ENCODE results near the gene MRPL42. TPM values are rescaled to one million over a fixed set of nuclear protein-coding genes. Genes with fewer than 3 reads are reported as not detected.
A peak's percentile ranks its signal among the peaks of the same experiment; 100 is the strongest.
"Not testable (repeated sequence)": the region's sequence is repeated elsewhere in the genome, so short reads cannot be mapped to it uniquely, and the experiment has no call there.

MRPL42 gene
- total RNA-seq, 1 donor, result 29.0 TPM

- H4K20me1 ChIP-seq (ENCODE audit: insufficient read depth, low read length), result no peaks in the 10 kb centered on the region
- no peaks in the 10 kb centered on the region for H3K27me3 ChIP-seq (ENCODE audit: insufficient read depth, low read length)
- no peak for DNase-seq (ENCODE audit: insufficient read length, low spot score, missing footprints)
- no peak overlapping the region for H2AFZ ChIP-seq (ENCODE audit: low read length)
- H3K36me3 ChIP-seq (ENCODE audit: insufficient read depth, low read length), result no peaks in the 10 kb centered on the region
- H3K4me3 ChIP-seq (ENCODE audit: insufficient read depth, low read length), result no peak overlapping the region
- H3K27ac ChIP-seq (ENCODE audit: low read depth, low read length), result no peak overlapping the region
- no peaks in the 10 kb centered on the region for H3K79me2 ChIP-seq (ENCODE audit: insufficient read depth, low read length)
- no peaks in the 10 kb centered on the region for H3K4me1 ChIP-seq (ENCODE audit: insufficient read depth, low read length)
- H3K4me2 ChIP-seq (ENCODE audit: insufficient read depth, low read length), result no peak overlapping the region
- no peaks in the 10 kb centered on the region for H3K9me3 ChIP-seq (ENCODE audit: low read depth, low read length)
- TF ChIP-seq CTCF (IDR thresholded peaks at IDR 0.05; ENCODE audit: extremely low read depth, low read depth, low read length), result no peak
Observed at GRCh38 chr12:93552427-93552826, 85.1 kb downstream of the MRPL42 start.

GRCh38 chr12:93557879-93558278 is 90.6 kb downstream of the MRPL42 start:
- H3K36me3 ChIP-seq (ENCODE audit: insufficient read depth, low read length); H3K27me3 ChIP-seq (ENCODE audit: insufficient read depth, low read length): not testable (repeated sequence)

GRCh38 chr12:93558685-93559084 is 91.4 kb downstream of the MRPL42 start:
- H3K36me3 ChIP-seq (ENCODE audit: insufficient read depth, low read length); H3K4me1 ChIP-seq (ENCODE audit: insufficient read depth, low read length); H3K4me3 ChIP-seq (ENCODE audit: insufficient read depth, low read length); DNase-seq (ENCODE audit: insufficient read length, low spot score, missing footprints); H3K9me3 ChIP-seq (ENCODE audit: low read depth, low read length); H3K27ac ChIP-seq (ENCODE audit: low read depth, low read length); H3K27me3 ChIP-seq (ENCODE audit: insufficient read depth, low read length); H2AFZ ChIP-seq (ENCODE audit: low read length); H3K4me2 ChIP-seq (ENCODE audit: insufficient read depth, low read length); H4K20me1 ChIP-seq (ENCODE audit: insufficient read depth, low read length); H3K79me2 ChIP-seq (ENCODE audit: insufficient read depth, low read length): not testable (repeated sequence)

More at GRCh38 chr12:93557879-93558278, 90.6 kb downstream of the MRPL42 start:
- H3K4me1 ChIP-seq (ENCODE audit: insufficient read depth, low read length); DNase-seq (ENCODE audit: insufficient read length, low spot score, missing footprints); H4K20me1 ChIP-seq (ENCODE audit: insufficient read depth, low read length); H3K79me2 ChIP-seq (ENCODE audit: insufficient read depth, low read length); H3K27ac ChIP-seq (ENCODE audit: low read depth, low read length); H3K9me3 ChIP-seq (ENCODE audit: low read depth, low read length); H3K4me3 ChIP-seq (ENCODE audit: insufficient read depth, low read length); H3K4me2 ChIP-seq (ENCODE audit: insufficient read depth, low read length); H2AFZ ChIP-seq (ENCODE audit: low read length): not testable (repeated sequence)

- Histone ChIP-seq H3K9me3 (ENCODE audit: low read depth, low read length) (no peaks in the 10 kb centered on the region), H2AFZ (ENCODE audit: low read length) (no peak overlapping the region), H3K4me2 (ENCODE audit: insufficient read depth, low read length) (no peak overlapping the region), H4K20me1 (ENCODE audit: insufficient read depth, low read length) (no peaks in the 10 kb centered on the region), H3K4me3 (ENCODE audit: insufficient read depth, low read length) (no peak overlapping the region), H3K27ac (ENCODE audit: low read depth, low read length) (no peak overlapping the region), H3K4me1 (ENCODE audit: insufficient read depth, low read length) (no peaks in the 10 kb centered on the region), H3K79me2 (ENCODE audit: insufficient read depth, low read length) (no peaks in the 10 kb centered on the region), H3K27me3 (ENCODE audit: insufficient read depth, low read length) (no peaks in the 10 kb centered on the region), H3K36me3 (ENCODE audit: insufficient read depth, low read length) (no peaks in the 10 kb centered on the region)
- peak; percentile 46 for TF ChIP-seq CTCF (IDR thresholded peaks at IDR 0.05; ENCODE audit: extremely low read depth, low read depth, low read length)
- DNase-seq (ENCODE audit: insufficient read length, low spot score, missing footprints), result peak; percentile 50
Observed at GRCh38 chr12:93563807-93564538, 96.7 kb downstream of the MRPL42 start.

GRCh38 chr12:93565760-93566159 is 98.4 kb downstream of the MRPL42 start:
- H3K4me1 ChIP-seq (ENCODE audit: insufficient read depth, low read length), result peaks cover 7% of the 10 kb centered on the region
- H3K4me3 ChIP-seq (ENCODE audit: insufficient read depth, low read length), result no peak overlapping the region
- TF ChIP-seq CTCF (IDR thresholded peaks at IDR 0.05; ENCODE audit: extremely low read depth, low read depth, low read length), result no peak
- no peak overlapping the region for H2AFZ ChIP-seq (ENCODE audit: low read length)
- H3K4me2 ChIP-seq (ENCODE audit: insufficient read depth, low read length), result no peak overlapping the region
- no peak overlapping the region for H3K27ac ChIP-seq (ENCODE audit: low read depth, low read length)
- DNase-seq (ENCODE audit: insufficient read length, low spot score, missing footprints), result peak; percentile 55
- H3K27me3 ChIP-seq (ENCODE audit: insufficient read depth, low read length), result no peaks in the 10 kb centered on the region
- no peaks in the 10 kb centered on the region for H3K79me2 ChIP-seq (ENCODE audit: insufficient read depth, low read length)
- no peaks in the 10 kb centered on the region for H3K36me3 ChIP-seq (ENCODE audit: insufficient read depth, low read length)
- no peaks in the 10 kb centered on the region for H4K20me1 ChIP-seq (ENCODE audit: insufficient read depth, low read length)
- H3K9me3 ChIP-seq (ENCODE audit: low read depth, low read length), result no peaks in the 10 kb centered on the region
